HepG2 (cell line): ENCODE results near the gene CTXN1. TPM values are rescaled to one million over a fixed set of nuclear protein-coding genes. Genes with fewer than 3 reads are reported as not detected.

ENCODE experiments used
- FOXC1 ChIP-seq: sonication (generic); formaldehyde crosslinking; IDR thresholded peaks from 2 replicates; pipeline ENCODE4 v1.8.0; 2022; ENCODE audit warnings: mild to moderate bottlenecking, missing genetic modification reagents, borderline replicate concordance
- KIAA2018 ChIP-seq: sonication (generic); formaldehyde crosslinking; IDR thresholded peaks from 2 replicates; pipeline ENCODE4 v1.5.0; 2020; ENCODE audit warnings: mild to moderate bottlenecking, missing genetic modification reagents, borderline replicate concordance
- SAFB2 ChIP-seq: sonication (generic); formaldehyde crosslinking; IDR thresholded peaks from 2 replicates; pipeline ENCODE4 v1.5.1; 2020; ENCODE audit warnings: missing genetic modification reagents, low read depth, mild to moderate bottlenecking, borderline replicate concordance
- SETDB1 ChIP-seq: sonication (generic); formaldehyde crosslinking; IDR thresholded peaks from 2 replicates; pipeline ENCODE4 v1.5.1; 2020; ENCODE audit warnings: missing genetic modification reagents, mild to moderate bottlenecking, borderline replicate concordance
- SMAD9 ChIP-seq: sonication (generic); formaldehyde crosslinking; IDR thresholded peaks from 2 replicates; pipeline ENCODE4 v1.5.1; 2020; ENCODE audit warnings: mild to moderate bottlenecking, missing genetic modification reagents
- SMARCC2 ChIP-seq: fragments of 450-650 bp; IDR thresholded peaks from 2 replicates; pipeline ENCODE4 v1.6.1; 2017; ENCODE audit warnings: antibody characterized with exemption, mild to moderate bottlenecking
- SRSF1 ChIP-seq: fragments of 200-400 bp; formaldehyde crosslinking; optimal IDR thresholded peaks from 2 replicates; pipeline ENCODE3; 2017; ENCODE audit warnings: mild to moderate bottlenecking, low read depth, low read length, moderate library complexity
- TEAD3 ChIP-seq: optimal IDR thresholded peaks from 2 replicates; pipeline ENCODE3; 2016; ENCODE audit warnings: borderline replicate concordance
- ZMYM3 ChIP-seq: sonication (generic); formaldehyde crosslinking; IDR thresholded peaks from 2 replicates; pipeline ENCODE4 v1.5.1; 2020; ENCODE audit warnings: mild to moderate bottlenecking, missing genetic modification reagents
- ZNF34 ChIP-seq: sonication (generic); formaldehyde crosslinking; IDR thresholded peaks from 2 replicates; pipeline ENCODE4 v1.4.0; 2020; ENCODE audit warnings: mild to moderate bottlenecking, missing genetic modification reagents, borderline replicate concordance
- ZNF674 ChIP-seq: sonication (generic); formaldehyde crosslinking; IDR thresholded peaks from 2 replicates; pipeline ENCODE4 v1.5.0; 2020; ENCODE audit warnings: low read depth, mild to moderate bottlenecking, missing genetic modification reagents
- ZNF878 ChIP-seq: sonication (generic); formaldehyde crosslinking; IDR thresholded peaks from 2 replicates; pipeline ENCODE4 v1.8.1; 2023; ENCODE audit warnings: mild to moderate bottlenecking, missing genetic modification reagents, moderate library complexity
- polyA plus RNA-seq, 8 experiments: library from polyadenylated mRNA; depleted of rRNA in 3 of 8; stranded (reverse) in 7 of 8; unstranded in 1 of 8; fragments of >200 nt; fragmentation: Illumina TruSeq in 4 of 8; extraction: Trizol in 4 of 8; gene quantifications; 2 replicates each; pipeline versions ENCODE4 v1.2.1 to v1.2.3, GENCODE V29; 2011 to 2016; ENCODE audit warnings: low read depth in 4 of 8, missing spikeins in 1 of 8, mixed read lengths in 1 of 8; ENCODE audit not compliant: insufficient read depth in 1 of 8
- total RNA-seq, 5 experiments: library from RNA; depleted of rRNA; stranded (reverse); fragments of >200 nt; fragmentation: Illumina TruSeq; extraction: Trizol; gene quantifications; 2 replicates each; pipeline ENCODE4 v1.2.3, GENCODE V29; 2016; ENCODE audit warnings: low read depth in 1 of 5
- TF ChIP-seq, protein P1 (sequence below): IDR thresholded peaks from 2 replicates; pipeline ENCODE4 v1.6.1; 2016; ENCODE audit warnings: mild to moderate bottlenecking
- TF ChIP-seq, protein P2 (sequence below): IDR thresholded peaks from 2 replicates; pipeline ENCODE4 v1.6.1; 2016; ENCODE audit warnings: mild to moderate bottlenecking, missing biosample characterization, missing genetic modification reagents
- TF ChIP-seq, protein P3 (sequence below), 2 experiments: sonication (generic) in 1 of 2; formaldehyde crosslinking in 1 of 2; IDR thresholded peaks; 2 replicates each; pipeline versions ENCODE4 v1.5.1 to v1.6.1; 2011 to 2020; ENCODE audit warnings: borderline replicate concordance in 1 of 2, low read depth in 1 of 2, low read length in 1 of 2, mild to moderate bottlenecking in 1 of 2, missing genetic modification reagents in 1 of 2, moderate library complexity in 1 of 2

CTXN1 gene
- total and polyA plus RNA-seq, 2 of the 13 experiments (the other 11 are each of a cell fraction or from before 2014, with no cell fraction given): 0.11 TPM; not detected in 1

GRCh38 chr19:7925171-7925851 is 624 bp downstream of the CTXN1 start (continued):
- TF ChIP-seq SETDB1 (CRISPR knock-in tag) (no peak), SMARCC2 (no peak), SRSF1 (no peak), ZNF878 (CRISPR knock-in tag) (no peak), ZNF34 (CRISPR knock-in tag) (no peak), ZNF674 (CRISPR knock-in tag) (no peak), KIAA2018 (CRISPR knock-in tag) (no peak), TEAD3 (peak; percentile 71), FOXC1 (CRISPR knock-in tag) (peak; percentile 89), SMAD9 (peak; percentile 71; the same call in 1 of the 2 replicates), ZMYM3 (CRISPR knock-in tag) (no peak), SAFB2 (CRISPR knock-in tag) (peak; percentile 79; the same call in 1 of the 2 replicates)
- TF ChIP-seq, protein P1, sequence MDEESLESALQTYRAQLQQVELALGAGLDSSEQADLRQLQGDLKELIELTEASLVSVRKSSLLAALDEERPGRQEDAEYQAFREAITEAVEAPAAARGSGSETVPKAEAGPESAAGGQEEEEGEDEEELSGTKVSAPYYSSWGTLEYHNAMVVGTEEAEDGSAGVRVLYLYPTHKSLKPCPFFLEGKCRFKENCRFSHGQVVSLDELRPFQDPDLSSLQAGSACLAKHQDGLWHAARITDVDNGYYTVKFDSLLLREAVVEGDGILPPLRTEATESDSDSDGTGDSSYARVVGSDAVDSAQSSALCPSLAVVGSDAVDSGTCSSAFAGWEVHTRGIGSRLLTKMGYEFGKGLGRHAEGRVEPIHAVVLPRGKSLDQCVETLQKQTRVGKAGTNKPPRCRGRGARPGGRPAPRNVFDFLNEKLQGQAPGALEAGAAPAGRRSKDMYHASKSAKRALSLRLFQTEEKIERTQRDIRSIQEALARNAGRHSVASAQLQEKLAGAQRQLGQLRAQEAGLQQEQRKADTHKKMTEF: no peak
- TF ChIP-seq, protein P2, sequence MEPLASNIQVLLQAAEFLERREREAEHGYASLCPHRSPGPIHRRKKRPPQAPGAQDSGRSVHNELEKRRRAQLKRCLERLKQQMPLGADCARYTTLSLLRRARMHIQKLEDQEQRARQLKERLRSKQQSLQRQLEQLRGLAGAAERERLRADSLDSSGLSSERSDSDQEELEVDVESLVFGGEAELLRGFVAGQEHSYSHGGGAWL (CRISPR knock-in tag): peak; percentile 85
- TF ChIP-seq, protein P3, sequence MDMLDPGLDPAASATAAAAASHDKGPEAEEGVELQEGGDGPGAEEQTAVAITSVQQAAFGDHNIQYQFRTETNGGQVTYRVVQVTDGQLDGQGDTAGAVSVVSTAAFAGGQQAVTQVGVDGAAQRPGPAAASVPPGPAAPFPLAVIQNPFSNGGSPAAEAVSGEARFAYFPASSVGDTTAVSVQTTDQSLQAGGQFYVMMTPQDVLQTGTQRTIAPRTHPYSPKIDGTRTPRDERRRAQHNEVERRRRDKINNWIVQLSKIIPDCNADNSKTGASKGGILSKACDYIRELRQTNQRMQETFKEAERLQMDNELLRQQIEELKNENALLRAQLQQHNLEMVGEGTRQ (IDR thresholded peaks at IDR 0.05; ENCODE audit: low read depth, low read length): no peak
- TF ChIP-seq, protein P3 (CRISPR knock-in tag; IDR thresholded peaks at IDR 0.05; ENCODE audit: borderline replicate concordance): no peak
